Astrocyte (in vitro differentiated cells and primary cell): Measurements from ENCODE around the gene SLC29A3. TPM values are rescaled to one million over a fixed set of nuclear protein-coding genes. Genes with fewer than 3 reads are reported as not detected.

ENCODE experiments used
- DNase-seq: peaks from one replicate; pipeline ENCODE4 v3.0.0-alpha.2; 2010; ENCODE audit warnings: low read depth
- FAIRE-seq: peaks from 2 replicates; lab custom pipeline; 2011; peaks lifted over from hg19 to GRCh38; lab: Jason Lieb, UNC
- H2AFZ ChIP-seq: 2 replicates; pipeline ENCODE4 v1.6.0; 2012; ENCODE audit warnings: low read depth, low read length, inconsistent platforms
- H3K27ac ChIP-seq: 2 replicates; pipeline ENCODE4 v1.5.1; 2011; ENCODE audit warnings: low read depth, low read length, inconsistent platforms
- H3K27me3 ChIP-seq: 2 replicates; pipeline ENCODE4 v1.6.0; 2011; ENCODE audit warnings: low read length, inconsistent platforms; ENCODE audit not compliant: insufficient read depth
- H3K36me3 ChIP-seq: 2 replicates; pipeline ENCODE4 v1.5.1; 2011; ENCODE audit warnings: low read length, inconsistent platforms; ENCODE audit not compliant: insufficient read depth
- H3K4me1 ChIP-seq: 2 replicates; pipeline ENCODE4 v1.5.1; 2011; ENCODE audit warnings: low read length, inconsistent platforms; ENCODE audit not compliant: insufficient read depth
- H3K4me2 ChIP-seq: 2 replicates; pipeline ENCODE4 v1.6.0; 2012; ENCODE audit warnings: low read length, inconsistent platforms
- H3K4me3 ChIP-seq: 2 replicates; pipeline ENCODE4 v1.5.1; 2011; ENCODE audit warnings: low read depth, mild to moderate bottlenecking, low read length, inconsistent platforms; ENCODE audit not compliant: insufficient read depth
- H3K79me2 ChIP-seq: 2 replicates; pipeline ENCODE4 v1.6.0; 2012; ENCODE audit warnings: mild to moderate bottlenecking, low read length, inconsistent platforms; ENCODE audit not compliant: insufficient read depth
- H3K9ac ChIP-seq: 2 replicates; pipeline ENCODE4 v1.6.0; 2012; ENCODE audit warnings: mild to moderate bottlenecking, low read length, inconsistent platforms
- H3K9me3 ChIP-seq: 2 replicates; pipeline ENCODE4 v1.5.1; 2012; ENCODE audit warnings: low read depth, mild to moderate bottlenecking, low read length, inconsistent platforms; ENCODE audit not compliant: insufficient read depth
- H4K20me1 ChIP-seq: 2 replicates; pipeline ENCODE4 v1.6.0; 2012; ENCODE audit warnings: low read length, inconsistent platforms; ENCODE audit not compliant: insufficient read depth
- H3K27ac Mint-ChIP-seq: one replicate; pipeline ENCODE4 v1.8.0; 2021; ENCODE audit warnings: mild to moderate bottlenecking, mixed read lengths; ENCODE audit not compliant: unreplicated experiment
- H3K27me3 Mint-ChIP-seq: one replicate; pipeline ENCODE4 v1.8.0; 2021; ENCODE audit warnings: low read depth, mixed read lengths; ENCODE audit not compliant: unreplicated experiment
- H3K36me3 Mint-ChIP-seq: one replicate; pipeline ENCODE4 v1.8.0; 2021; ENCODE audit warnings: low read depth, mixed read lengths; ENCODE audit not compliant: unreplicated experiment
- H3K4me1 Mint-ChIP-seq: one replicate; pipeline ENCODE4 v1.8.0; 2021; ENCODE audit warnings: low read depth, mixed read lengths; ENCODE audit not compliant: unreplicated experiment
- H3K4me3 Mint-ChIP-seq: one replicate; pipeline ENCODE4 v1.8.0; 2021; ENCODE audit warnings: mild to moderate bottlenecking, moderate library complexity, mixed read lengths; ENCODE audit not compliant: unreplicated experiment
- H3K9me3 Mint-ChIP-seq: one replicate; pipeline ENCODE4 v1.8.0; 2021; ENCODE audit warnings: mild to moderate bottlenecking, mixed read lengths; ENCODE audit not compliant: unreplicated experiment
- EZH2 ChIP-seq: IDR thresholded peaks from 2 replicates; pipeline ENCODE4 v1.6.1; 2012; ENCODE audit warnings: mild to moderate bottlenecking, low read length, inconsistent platforms; ENCODE audit not compliant: insufficient read depth
- total RNA-seq: library from RNA; stranded (reverse); gene quantifications from 2 replicates; pipeline ENCODE4 v1.2.1, GENCODE V29; 2021
- TF ChIP-seq, protein P1 (sequence below): IDR thresholded peaks from 2 replicates; pipeline ENCODE4 v1.5.1; 2011; ENCODE audit warnings: low read depth, mild to moderate bottlenecking, inconsistent platforms, low read length, moderate library complexity; ENCODE audit not compliant: insufficient read depth

The SLC29A3 gene
- total RNA-seq, 1 donor from 2014 or later: 3.4 TPM

DNA sequence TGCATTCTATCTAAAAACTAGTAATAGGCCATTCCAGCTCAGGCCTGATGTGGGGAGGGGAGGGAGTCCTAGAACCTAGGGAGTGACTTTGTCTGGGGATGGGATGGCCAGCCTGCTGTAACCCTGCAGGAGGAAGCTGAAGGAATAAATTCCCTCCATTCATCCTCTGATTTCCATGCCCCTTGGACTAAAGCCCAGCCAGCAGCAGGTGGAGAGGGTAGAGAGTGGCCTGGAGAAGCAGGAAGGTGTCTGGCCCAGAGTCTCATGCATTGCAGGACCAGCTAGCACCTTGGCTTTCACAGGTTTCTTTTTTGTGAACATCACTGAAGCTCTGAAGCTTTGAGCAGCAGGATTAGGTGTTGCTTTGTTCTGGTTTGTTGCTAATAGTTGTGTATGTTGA lies 44.9 kb downstream of the SLC29A3 start:
- H3K36me3 Mint-ChIP-seq: peaks cover 3% of the 10 kb centered on the region
- H3K4me3 Mint-ChIP-seq: no peak overlapping the region
- H3K4me1 Mint-ChIP-seq: peaks cover 16% of the 10 kb centered on the region
- no peaks in the 10 kb centered on the region for H3K79me2 ChIP-seq
- H3K9me3 ChIP-seq: no peaks in the 10 kb centered on the region
- peaks cover 21% of the 10 kb centered on the region for H3K27me3 Mint-ChIP-seq
- peaks cover 8% of the 10 kb centered on the region for H4K20me1 ChIP-seq
- DNase-seq: no peak
- H3K4me2 ChIP-seq: no peak overlapping the region
- no peak overlapping the region for H3K4me3 ChIP-seq
- no peak overlapping the region for H3K27ac Mint-ChIP-seq
- no peak for FAIRE-seq
- H2AFZ ChIP-seq: no peak overlapping the region
- H3K36me3 ChIP-seq: no peaks in the 10 kb centered on the region
- H3K9me3 Mint-ChIP-seq: no peaks in the 10 kb centered on the region
- H3K27ac ChIP-seq: no peak overlapping the region
- peaks cover 7% of the 10 kb centered on the region for H3K4me1 ChIP-seq
- H3K27me3 ChIP-seq: no peaks in the 10 kb centered on the region
- H3K9ac ChIP-seq: no peak overlapping the region
- TF ChIP-seq EZH2: no peak
- TF ChIP-seq, protein P1, sequence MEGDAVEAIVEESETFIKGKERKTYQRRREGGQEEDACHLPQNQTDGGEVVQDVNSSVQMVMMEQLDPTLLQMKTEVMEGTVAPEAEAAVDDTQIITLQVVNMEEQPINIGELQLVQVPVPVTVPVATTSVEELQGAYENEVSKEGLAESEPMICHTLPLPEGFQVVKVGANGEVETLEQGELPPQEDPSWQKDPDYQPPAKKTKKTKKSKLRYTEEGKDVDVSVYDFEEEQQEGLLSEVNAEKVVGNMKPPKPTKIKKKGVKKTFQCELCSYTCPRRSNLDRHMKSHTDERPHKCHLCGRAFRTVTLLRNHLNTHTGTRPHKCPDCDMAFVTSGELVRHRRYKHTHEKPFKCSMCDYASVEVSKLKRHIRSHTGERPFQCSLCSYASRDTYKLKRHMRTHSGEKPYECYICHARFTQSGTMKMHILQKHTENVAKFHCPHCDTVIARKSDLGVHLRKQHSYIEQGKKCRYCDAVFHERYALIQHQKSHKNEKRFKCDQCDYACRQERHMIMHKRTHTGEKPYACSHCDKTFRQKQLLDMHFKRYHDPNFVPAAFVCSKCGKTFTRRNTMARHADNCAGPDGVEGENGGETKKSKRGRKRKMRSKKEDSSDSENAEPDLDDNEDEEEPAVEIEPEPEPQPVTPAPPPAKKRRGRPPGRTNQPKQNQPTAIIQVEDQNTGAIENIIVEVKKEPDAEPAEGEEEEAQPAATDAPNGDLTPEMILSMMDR: no peak

DNA sequence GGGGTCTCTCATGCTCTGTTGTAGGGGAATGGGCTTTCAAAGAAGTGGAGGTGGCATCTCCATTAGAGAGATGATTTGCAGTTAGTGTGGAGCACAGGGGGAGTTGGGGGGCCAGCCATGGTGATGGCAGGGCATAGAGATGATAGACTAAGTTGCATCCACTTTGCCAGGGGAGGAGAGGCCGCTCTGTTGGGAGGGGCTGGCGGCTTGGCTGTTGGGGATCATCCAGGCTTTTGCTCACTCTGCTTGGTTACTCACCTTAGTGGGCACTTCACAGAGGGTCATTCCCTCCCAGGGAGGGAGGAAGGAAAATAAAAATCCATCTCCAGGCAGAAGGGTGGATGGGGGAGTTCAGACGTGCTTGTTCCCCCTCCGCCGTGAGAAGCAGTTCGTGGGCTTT lies 46.3 kb downstream of the SLC29A3 start:
- H3K27ac Mint-ChIP-seq: no peak overlapping the region
- peaks cover 16% of the 10 kb centered on the region for H3K4me1 Mint-ChIP-seq
- H3K36me3 ChIP-seq: no peaks in the 10 kb centered on the region
- H3K27me3 ChIP-seq: no peaks in the 10 kb centered on the region
- DNase-seq (no peak), FAIRE-seq (no peak)
- H2AFZ ChIP-seq: no peak overlapping the region
- H3K4me2 ChIP-seq: no peak overlapping the region
- TF ChIP-seq EZH2: no peak
- TF ChIP-seq, protein P1: no peak
- no peak overlapping the region for H3K4me3 Mint-ChIP-seq
- no peaks in the 10 kb centered on the region for H3K9me3 ChIP-seq
- peaks cover 7% of the 10 kb centered on the region for H3K4me1 ChIP-seq
- no peak overlapping the region for H3K27ac ChIP-seq
- H3K79me2 ChIP-seq: no peaks in the 10 kb centered on the region
- peaks cover 2% of the 10 kb centered on the region for H3K36me3 Mint-ChIP-seq
- no peak overlapping the region for H3K9ac ChIP-seq
- no peaks in the 10 kb centered on the region for H3K9me3 Mint-ChIP-seq
- H3K4me3 ChIP-seq: no peak overlapping the region
- peaks cover 8% of the 10 kb centered on the region for H4K20me1 ChIP-seq
- H3K27me3 Mint-ChIP-seq: peaks cover 23% of the 10 kb centered on the region

DNA sequence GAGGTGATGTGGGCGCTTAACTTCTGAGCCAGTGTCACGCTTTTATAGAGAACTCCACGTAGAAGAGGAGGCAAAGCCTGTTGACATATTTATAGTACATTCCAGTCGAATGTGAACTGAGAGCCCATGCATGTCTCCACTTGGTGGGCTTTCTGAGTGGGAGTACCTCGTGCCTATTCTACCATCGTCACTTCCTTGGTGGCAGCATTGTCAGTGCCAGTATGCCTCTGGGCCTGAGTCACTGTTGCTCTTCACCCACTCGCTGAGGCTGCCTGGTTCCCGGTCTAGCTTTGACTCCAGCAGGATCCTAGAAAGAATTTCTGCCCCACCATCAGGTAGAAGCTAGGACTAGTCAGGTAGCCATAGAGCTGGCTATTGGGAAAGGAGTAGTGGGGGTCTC lies 47.6 kb downstream of the SLC29A3 start:
- Mint-ChIP-seq H3K4me3 (no peak overlapping the region), H3K27ac (no peak overlapping the region), H3K4me1 (peaks cover 16% of the 10 kb centered on the region), H3K36me3 (peaks cover 2% of the 10 kb centered on the region), H3K9me3 (no peaks in the 10 kb centered on the region), H3K27me3 (peaks cover 31% of the 10 kb centered on the region)
- Histone ChIP-seq H3K9ac (no peak overlapping the region), H3K27me3 (peaks cover 4% of the 10 kb centered on the region), H4K20me1 (peaks cover 8% of the 10 kb centered on the region), H3K4me1 (peaks cover 7% of the 10 kb centered on the region), H3K4me3 (no peak overlapping the region), H3K27ac (no peak overlapping the region), H3K9me3 (no peaks in the 10 kb centered on the region), H3K4me2 (no peak overlapping the region), H3K79me2 (no peaks in the 10 kb centered on the region), H2AFZ (no peak overlapping the region), H3K36me3 (no peaks in the 10 kb centered on the region)
- TF ChIP-seq, protein P1: no peak
- TF ChIP-seq EZH2: no peak
- FAIRE-seq (no peak), DNase-seq (no peak)
